Thymus (tissue), 11 donors: Measurements from ENCODE around the gene SHANK2. TPM values are rescaled to one million over a fixed set of nuclear protein-coding genes. Genes with fewer than 3 reads are reported as not detected.

ENCODE experiments used
- DNase-seq, 9 donors: peaks; one replicate each; pipeline ENCODE4 v3.0.0-alpha.2; 2013; ENCODE audit warnings: low spot score in 9 of 9, low read depth in 6 of 9, missing footprints in 1 of 9
- H3K27ac ChIP-seq, 2 donors: one replicate each; pipeline ENCODE4 v1.5.1; 2013; ENCODE audit warnings: control low read depth in 1 of 2, low read depth in 1 of 2, low read length in 1 of 2, mild to moderate bottlenecking in 1 of 2, moderate library complexity in 1 of 2
- H3K27me3 ChIP-seq, 2 donors: one replicate each; pipeline ENCODE4 v1.5.1; 2013; ENCODE audit warnings: low read length in 1 of 2; ENCODE audit not compliant: control insufficient read depth in 2 of 2, insufficient read depth in 1 of 2
- H3K36me3 ChIP-seq, 2 donors: one replicate each; pipeline ENCODE4 v1.5.1; 2013; ENCODE audit warnings: low read length in 1 of 2, mild to moderate bottlenecking in 1 of 2, moderate library complexity in 1 of 2; ENCODE audit not compliant: control insufficient read depth in 2 of 2, insufficient read depth in 2 of 2
- H3K4me1 ChIP-seq, 2 donors: one replicate each; pipeline ENCODE4 v1.5.1; 2013; ENCODE audit warnings: low read length in 2 of 2; ENCODE audit not compliant: control insufficient read depth in 2 of 2, insufficient read depth in 2 of 2
- H3K4me3 ChIP-seq, 2 donors: one replicate each; pipeline ENCODE4 v1.5.1; 2013; ENCODE audit warnings: low read length in 2 of 2, control low read depth in 1 of 2, mild to moderate bottlenecking in 1 of 2
- H3K9me3 ChIP-seq, 2 donors: one replicate each; pipeline ENCODE4 v1.5.1; 2013; ENCODE audit warnings: low read length in 1 of 2, mild to moderate bottlenecking in 1 of 2; ENCODE audit not compliant: control insufficient read depth in 2 of 2, insufficient read depth in 1 of 2
- WGBS: extraction: QIAGEN DNeasy Blood & Tissue Kit; methylation state at CpG from one replicate; pipeline ENCODE4 v1.1.7; 2013; 5-methylcytosine and 5-hydroxymethylcytosine counted together
- polyA plus RNA-seq: library from polyadenylated mRNA; stranded (reverse); fragments of 200-250 nt; gene quantifications from one replicate; pipeline ENCODE4 v1.2.3, GENCODE V29; 2013
- total RNA-seq: library from RNA; stranded (reverse); fragments of 120-200 nt; gene quantifications from one replicate; pipeline ENCODE4 v1.2.4, GENCODE V29; 2013
- donor health status: healthy.

Gene SHANK2
- total and polyA plus RNA-seq, 2 donors, result 0.09 to 0.14 TPM

DNA sequence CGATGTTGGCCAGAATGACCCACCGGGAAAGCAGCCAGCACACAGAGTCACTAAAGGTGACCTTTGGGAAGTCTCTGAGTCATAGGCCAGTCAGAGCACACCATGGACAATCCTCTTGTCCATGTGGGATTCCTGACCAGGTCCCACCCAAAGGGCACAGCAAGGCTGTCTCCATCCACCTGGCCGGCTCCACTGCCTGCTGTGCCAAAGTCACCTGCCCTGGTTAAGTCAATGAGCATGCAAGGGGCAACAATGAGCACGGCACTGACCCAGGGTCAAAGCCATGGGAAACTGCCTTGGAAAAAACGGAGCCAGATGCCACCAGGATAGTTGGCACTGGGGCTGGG is 49.8 kb downstream of the SHANK2 start:
- no peaks in the 10 kb centered on the region for H3K9me3 ChIP-seq
- H3K4me3 ChIP-seq, result no peak overlapping the region
- 95% methylated on average over 5 of the region's 5 CpGs for WGBS
- H3K27ac ChIP-seq, result no peak overlapping the region
- H3K4me1 ChIP-seq, result no peaks in the 10 kb centered on the region
- H3K27me3 ChIP-seq, result peaks cover 0 to 2% of the 10 kb centered on the region in 2 donors
- no peaks in the 10 kb centered on the region for H3K36me3 ChIP-seq
- no peak for DNase-seq

Other genes with a start within 250 kb of the SHANK2 start
- gene DHCR7, start 195.8 kb upstream of the SHANK2 start, total RNA-seq, result 4.5 TPM
- 4.1 TPM for gene DHCR7, start 195.8 kb upstream of the SHANK2 start, polyA plus RNA-seq
- 47.9 TPM for gene NADSYN1, start 200.6 kb upstream of the SHANK2 start, total RNA-seq
- 113 TPM for gene NADSYN1, start 200.6 kb upstream of the SHANK2 start, polyA plus RNA-seq